ENCODE data around the gene SOD1. TPM values are rescaled to one million over a fixed set of nuclear protein-coding genes. Genes with fewer than 3 reads are reported as not detected.
"Not testable (repeated sequence)": the region's sequence is repeated elsewhere in the genome, so short reads cannot be mapped to it uniquely, and the experiment has no call there.

Gene SOD1
- total and polyA plus RNA-seq, 7 experiments from 2014 or later: 110 to 777 (median 192) TPM

DNA sequence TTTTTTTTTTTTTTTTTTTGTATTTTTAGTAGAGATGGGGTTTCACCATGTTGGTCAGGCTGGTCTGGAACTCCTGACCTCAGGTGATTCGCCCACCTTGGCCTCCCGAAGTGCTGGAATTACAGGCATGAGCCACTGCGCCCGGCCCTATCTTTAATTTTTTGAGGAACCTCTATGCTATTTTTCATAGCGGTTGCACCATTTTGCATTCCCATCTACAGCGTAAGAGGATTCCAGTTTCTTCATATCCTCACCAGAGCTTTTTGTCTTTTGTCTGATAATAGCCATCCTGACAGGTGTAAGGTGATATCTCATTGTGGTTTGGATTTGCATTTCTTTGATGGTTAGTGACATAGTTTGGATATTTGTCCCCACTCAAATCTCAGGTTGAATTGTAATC, 27.6 kb upstream of the SOD1 start:
- H3K36me3 ChIP-seq (ENCODE audit: control insufficient read depth in 2 of 3, insufficient read depth in 3 of 3, low read length in 3 of 3); H3K27ac Mint-ChIP-seq; intact Hi-C loops (cut with micrococcal nuclease); H3K27ac ChIP-seq (ENCODE audit: low read depth, low read length); H3K4me3 ChIP-seq (ENCODE audit: low read length); H3K27me3 Mint-ChIP-seq; POLR2A ChIA-PET; H3K4me1 Mint-ChIP-seq; H3K4me3 Mint-ChIP-seq; DNase-seq; ATAC-seq; H3K4me1 ChIP-seq (ENCODE audit: control insufficient read depth in 2 of 2, insufficient read depth in 2 of 2, low read length in 2 of 2); H3K27me3 ChIP-seq (ENCODE audit: control insufficient read depth in 2 of 2, insufficient read depth in 2 of 2, low read length in 2 of 2); H3K9me3 ChIP-seq (ENCODE audit: control insufficient read depth in 2 of 3, low read length in 3 of 3); CTCF ChIA-PET: not testable (repeated sequence)
- peaks cover 0 to 17% (median 5%) of the 10 kb centered on the region in 11 donors for H3K9me3 Mint-ChIP-seq
- H3K36me3 Mint-ChIP-seq: peaks cover 0 to 13% (median 1%) of the 10 kb centered on the region in 5 donors

DNA sequence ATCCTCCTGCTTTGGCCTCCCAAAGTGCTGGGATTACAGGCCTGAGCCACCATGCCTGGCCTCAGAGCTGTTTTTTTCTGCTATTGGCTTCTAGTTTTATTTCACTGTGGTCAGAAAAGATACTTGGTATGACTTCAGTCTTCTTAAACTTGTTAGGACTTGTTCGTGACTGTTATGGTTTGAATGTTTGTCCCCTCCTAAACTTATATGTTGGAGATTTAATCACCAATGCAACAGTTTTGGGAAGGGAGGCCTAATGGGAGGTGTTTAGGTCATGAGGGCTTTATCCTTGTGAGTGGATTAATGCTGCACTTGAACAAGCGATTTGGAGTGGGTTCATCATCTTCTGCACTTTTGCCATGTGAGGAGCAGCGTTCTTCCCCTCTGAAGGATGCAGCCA, 24.5 kb upstream of the SOD1 start:
- peaks cover 4 to 14% (median 5%) of the 10 kb centered on the region in 5 donors for H3K36me3 Mint-ChIP-seq
- ChIA-PET CTCF (no interaction called here), POLR2A (no interaction called here)
- Histone ChIP-seq H3K4me1 (ENCODE audit: control insufficient read depth in 2 of 2, insufficient read depth in 2 of 2, low read length in 2 of 2) (no peaks in the 10 kb centered on the region), H3K27me3 (ENCODE audit: control insufficient read depth in 2 of 2, insufficient read depth in 2 of 2, low read length in 2 of 2) (no peaks in the 10 kb centered on the region), H3K4me3 (ENCODE audit: low read length) (no peak overlapping the region), H3K36me3 (ENCODE audit: control insufficient read depth in 2 of 3, insufficient read depth in 3 of 3, low read length in 3 of 3) (no peaks in the 10 kb centered on the region), H3K27ac (ENCODE audit: low read depth, low read length) (no peak overlapping the region), H3K9me3 (ENCODE audit: control insufficient read depth in 2 of 3, low read length in 3 of 3) (peaks cover 0 to 3% (median 0%) of the 10 kb centered on the region in 3 experiments)
- peaks cover 0 to 4% (median 0%) of the 10 kb centered on the region in 5 donors for H3K27me3 Mint-ChIP-seq
- peaks cover 0 to 28% (median 7%) of the 10 kb centered on the region in 11 donors for H3K9me3 Mint-ChIP-seq
- H3K4me1 Mint-ChIP-seq: peaks cover 0 to 2% (median 0%) of the 10 kb centered on the region in 7 donors
- ATAC-seq (no peak), DNase-seq (no peak)
- intact Hi-C loops (cut with micrococcal nuclease): no loop called here
- H3K27ac Mint-ChIP-seq: no peak overlapping the region
- no peak overlapping the region for H3K4me3 Mint-ChIP-seq

DNA sequence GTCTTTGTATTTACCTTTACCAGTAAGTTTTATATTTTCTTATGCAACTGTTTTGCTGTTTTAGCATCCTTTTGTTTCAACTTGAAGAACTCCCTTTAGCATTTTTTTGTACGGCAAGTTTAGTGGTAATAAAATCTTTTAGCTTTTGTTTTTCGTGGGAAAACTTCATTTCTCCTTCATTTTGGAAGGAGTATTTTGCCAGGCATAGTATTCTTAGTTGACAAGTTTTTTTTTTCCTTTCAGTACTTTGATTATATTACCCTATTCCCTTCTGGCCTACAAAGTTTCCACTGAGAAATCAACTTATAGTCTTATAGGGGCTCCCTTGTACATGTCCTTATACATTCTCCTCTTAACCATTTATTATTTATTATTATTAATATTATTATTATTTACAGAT, 22.6 kb upstream of the SOD1 start:
- Histone ChIP-seq H3K27me3 (ENCODE audit: control insufficient read depth in 2 of 2, insufficient read depth in 2 of 2, low read length in 2 of 2) (no peaks in the 10 kb centered on the region), H3K4me1 (ENCODE audit: control insufficient read depth in 2 of 2, insufficient read depth in 2 of 2, low read length in 2 of 2) (no peaks in the 10 kb centered on the region), H3K9me3 (ENCODE audit: control insufficient read depth in 2 of 3, low read length in 3 of 3) (peaks cover 0 to 3% (median 0%) of the 10 kb centered on the region in 3 experiments), H3K4me3 (ENCODE audit: low read length) (no peak overlapping the region), H3K27ac (ENCODE audit: low read depth, low read length) (no peak overlapping the region), H3K36me3 (ENCODE audit: control insufficient read depth in 2 of 3, insufficient read depth in 3 of 3, low read length in 3 of 3) (no peaks in the 10 kb centered on the region)
- intact Hi-C loops (cut with micrococcal nuclease): no loop called here
- Mint-ChIP-seq H3K4me1 (peaks cover 0 to 2% (median 0%) of the 10 kb centered on the region in 7 donors), H3K9me3 (peaks cover 0 to 28% (median 7%) of the 10 kb centered on the region in 11 donors), H3K27me3 (peaks cover 0 to 4% (median 0%) of the 10 kb centered on the region in 5 donors), H3K36me3 (peaks cover 4 to 17% (median 8%) of the 10 kb centered on the region in 5 donors), H3K4me3 (no peak overlapping the region), H3K27ac (no peak overlapping the region)
- ChIA-PET POLR2A (interaction anchor here (0.7 kb wide), 2 partner anchors 17 to 167 kb away, joined by 3 to 4 read pairs; no protein-coding TSS in a partner anchor), CTCF (no interaction called here)
- ATAC-seq (no peak), DNase-seq (no peak)

DNA sequence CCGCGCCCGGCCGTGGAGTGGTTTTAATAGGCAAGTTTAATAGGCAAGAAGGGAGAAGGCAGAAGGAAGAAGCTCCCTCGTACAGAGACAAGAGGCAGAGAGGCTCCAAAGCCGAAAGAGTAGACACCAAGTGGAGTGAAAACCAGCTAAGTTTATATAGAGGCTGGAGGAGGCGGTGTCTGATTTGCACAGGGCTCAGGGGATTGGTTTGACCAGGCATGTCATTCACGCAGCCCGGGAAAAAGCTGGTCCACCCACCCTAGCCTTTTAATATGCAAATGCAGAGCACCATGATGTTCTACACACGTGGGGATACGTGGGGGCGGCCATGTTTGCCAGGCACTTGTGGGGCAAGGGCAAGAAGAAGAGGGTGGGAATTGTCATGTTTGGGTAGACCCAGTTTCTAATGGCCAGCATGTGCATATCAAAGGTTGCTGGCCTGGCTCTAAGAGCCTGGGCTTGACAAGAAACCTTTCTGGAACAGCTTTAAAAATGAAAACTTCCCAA, 18.0 kb upstream of the SOD1 start:
- H3K9me3 Mint-ChIP-seq: peaks cover 0 to 17% (median 7%) of the 10 kb centered on the region in 11 donors
- H3K4me1 Mint-ChIP-seq: no peaks in the 10 kb centered on the region
- H3K36me3 Mint-ChIP-seq: peaks cover 4 to 19% (median 8%) of the 10 kb centered on the region in 5 donors
- no peaks in the 10 kb centered on the region for H3K36me3 ChIP-seq (ENCODE audit: control insufficient read depth in 2 of 3, insufficient read depth in 3 of 3, low read length in 3 of 3)
- no peak overlapping the region for H3K4me3 Mint-ChIP-seq
- H3K9me3 ChIP-seq (ENCODE audit: control insufficient read depth in 2 of 3, low read length in 3 of 3): peaks cover 0 to 3% (median 0%) of the 10 kb centered on the region in 3 experiments
- DNase-seq (no peak), ATAC-seq (no peak)
- ChIA-PET POLR2A (no interaction called here), CTCF (no interaction called here)
- no peaks in the 10 kb centered on the region for H3K27me3 ChIP-seq (ENCODE audit: control insufficient read depth in 2 of 2, insufficient read depth in 2 of 2, low read length in 2 of 2)
- H3K27me3 Mint-ChIP-seq: peaks cover 0 to 4% (median 0%) of the 10 kb centered on the region in 5 donors
- H3K27ac Mint-ChIP-seq: no peak overlapping the region
- intact Hi-C loops (cut with micrococcal nuclease): no loop called here
- H3K27ac ChIP-seq (ENCODE audit: low read depth, low read length): no peak overlapping the region
- no peak overlapping the region for H3K4me3 ChIP-seq (ENCODE audit: low read length)
- H3K4me1 ChIP-seq (ENCODE audit: control insufficient read depth in 2 of 2, insufficient read depth in 2 of 2, low read length in 2 of 2): no peaks in the 10 kb centered on the region

DNA sequence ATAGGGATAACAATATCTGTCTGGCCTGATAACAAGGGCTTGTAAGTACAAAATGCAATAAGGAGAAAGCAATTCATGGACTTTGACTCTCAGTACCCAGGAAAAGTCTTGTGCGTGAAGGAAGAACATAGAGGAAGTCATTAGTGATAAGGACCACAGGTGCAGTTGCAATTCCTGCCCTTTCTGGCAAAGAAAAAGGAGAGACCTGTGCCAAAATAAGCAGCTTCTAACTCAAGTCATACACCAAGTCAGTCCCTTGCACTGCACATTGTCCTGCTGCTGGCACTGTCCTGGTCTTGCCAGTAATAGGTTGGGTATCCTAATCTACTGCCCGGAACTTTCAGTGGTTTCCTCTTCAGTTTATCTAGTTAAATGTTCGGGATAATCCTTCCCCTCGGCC, 14.8 kb upstream of the SOD1 start:
- ATAC-seq: no peak
- H3K4me1 Mint-ChIP-seq: no peaks in the 10 kb centered on the region
- H3K4me3 Mint-ChIP-seq: no peak overlapping the region
- H3K27me3 Mint-ChIP-seq: peaks cover 0 to 4% (median 0%) of the 10 kb centered on the region in 5 donors
- no peak overlapping the region for H3K27ac Mint-ChIP-seq
- H3K36me3 Mint-ChIP-seq: peaks cover 0 to 9% (median 6%) of the 10 kb centered on the region in 5 donors
- Histone ChIP-seq H3K4me3 (ENCODE audit: low read length) (no peak overlapping the region), H3K27ac (ENCODE audit: low read depth, low read length) (no peak overlapping the region), H3K9me3 (ENCODE audit: control insufficient read depth in 2 of 3, low read length in 3 of 3) (no peaks in the 10 kb centered on the region), H3K36me3 (ENCODE audit: control insufficient read depth in 2 of 3, insufficient read depth in 3 of 3, low read length in 3 of 3) (no peaks in the 10 kb centered on the region), H3K27me3 (ENCODE audit: control insufficient read depth in 2 of 2, insufficient read depth in 2 of 2, low read length in 2 of 2) (no peaks in the 10 kb centered on the region), H3K4me1 (ENCODE audit: control insufficient read depth in 2 of 2, insufficient read depth in 2 of 2, low read length in 2 of 2) (no peaks in the 10 kb centered on the region)
- POLR2A ChIA-PET: no interaction called here
- CTCF ChIA-PET: no interaction called here
- DNase-seq: no peak
- intact Hi-C loops (cut with micrococcal nuclease): no loop called here
- H3K9me3 Mint-ChIP-seq: peaks cover 0 to 8% (median 0%) of the 10 kb centered on the region in 11 donors

DNA sequence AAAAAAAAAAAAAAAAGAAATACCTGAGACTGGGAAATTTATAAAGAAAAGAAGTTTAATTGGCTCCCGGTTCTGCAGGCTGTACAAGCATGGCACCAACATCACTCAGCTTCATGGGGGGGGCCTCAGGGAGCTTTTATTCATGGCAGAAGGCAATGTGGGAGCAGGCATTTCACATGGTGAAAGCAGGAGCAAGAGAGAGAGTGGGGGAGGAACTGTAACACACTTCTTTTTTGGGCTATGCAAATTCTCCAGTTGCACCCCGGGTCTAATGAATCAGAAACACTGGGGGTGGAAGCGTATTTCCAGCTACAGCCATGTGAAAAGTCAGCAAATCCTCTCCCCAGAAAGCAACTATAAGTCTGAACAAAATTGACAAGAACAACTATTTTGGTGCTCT, 11.8 kb upstream of the SOD1 start:
- Mint-ChIP-seq H3K9me3 (peaks cover 0 to 9% (median 0%) of the 10 kb centered on the region in 11 donors), H3K4me1 (no peaks in the 10 kb centered on the region), H3K27me3 (peaks cover 0 to 3% (median 0%) of the 10 kb centered on the region in 5 donors), H3K36me3 (peaks cover 0 to 3% (median 2%) of the 10 kb centered on the region in 5 donors), H3K27ac (no peak overlapping the region), H3K4me3 (no peak overlapping the region)
- Histone ChIP-seq H3K36me3 (ENCODE audit: control insufficient read depth in 2 of 3, insufficient read depth in 3 of 3, low read length in 3 of 3) (no peaks in the 10 kb centered on the region), H3K27me3 (ENCODE audit: control insufficient read depth in 2 of 2, insufficient read depth in 2 of 2, low read length in 2 of 2) (no peaks in the 10 kb centered on the region), H3K4me1 (ENCODE audit: control insufficient read depth in 2 of 2, insufficient read depth in 2 of 2, low read length in 2 of 2) (no peaks in the 10 kb centered on the region), H3K9me3 (ENCODE audit: control insufficient read depth in 2 of 3, low read length in 3 of 3) (no peaks in the 10 kb centered on the region), H3K27ac (ENCODE audit: low read depth, low read length) (no peak overlapping the region), H3K4me3 (ENCODE audit: low read length) (no peak overlapping the region)
- CTCF ChIA-PET: no interaction called here
- intact Hi-C loops (cut with micrococcal nuclease): no loop called here
- DNase-seq (no peak), ATAC-seq (no peak)
- POLR2A ChIA-PET: interaction anchor here (0.8 kb wide), 1 partner anchor 14 kb away, joined by 3 read pairs; no protein-coding TSS in a partner anchor

DNA sequence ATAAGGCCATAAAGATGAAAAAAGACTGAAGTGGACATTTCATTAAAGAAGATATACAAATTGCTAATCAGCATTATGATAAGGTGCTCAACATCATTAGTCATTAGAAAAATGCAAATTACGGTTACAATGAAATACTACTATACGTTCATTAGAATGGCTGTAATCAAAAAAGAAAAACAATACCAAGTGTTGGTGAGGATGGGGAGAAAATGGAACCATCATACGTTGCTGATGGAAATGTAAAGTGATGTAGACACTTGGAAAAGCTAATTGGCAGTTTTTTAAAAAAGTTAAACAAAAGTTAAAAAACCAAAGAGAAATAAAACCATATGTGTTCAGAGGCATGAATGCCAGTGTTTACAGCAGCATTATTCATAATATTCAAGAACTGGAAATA, 8.6 kb upstream of the SOD1 start:
- intact Hi-C loops (cut with micrococcal nuclease): no loop called here
- ATAC-seq (no peak), DNase-seq (no peak)
- peaks cover 5 to 7% of the 10 kb centered on the region in 2 donors for H3K4me1 ChIP-seq (ENCODE audit: control insufficient read depth in 2 of 2, insufficient read depth in 2 of 2, low read length in 2 of 2)
- no peak overlapping the region for H3K27ac ChIP-seq (ENCODE audit: low read depth, low read length)
- H3K36me3 Mint-ChIP-seq: peaks cover 0 to 3% (median 0%) of the 10 kb centered on the region in 5 donors
- H3K36me3 ChIP-seq (ENCODE audit: control insufficient read depth in 2 of 3, insufficient read depth in 3 of 3, low read length in 3 of 3): no peaks in the 10 kb centered on the region
- H3K27ac Mint-ChIP-seq: peak overlapping the region in 1 of 9 donors; percentile 17
- H3K27me3 Mint-ChIP-seq: peaks cover 0 to 3% (median 0%) of the 10 kb centered on the region in 5 donors
- no peaks in the 10 kb centered on the region for H3K27me3 ChIP-seq (ENCODE audit: control insufficient read depth in 2 of 2, insufficient read depth in 2 of 2, low read length in 2 of 2)
- no peaks in the 10 kb centered on the region for H3K9me3 ChIP-seq (ENCODE audit: control insufficient read depth in 2 of 3, low read length in 3 of 3)
- ChIA-PET CTCF (no interaction called here), POLR2A (no interaction called here)
- H3K4me1 Mint-ChIP-seq: peaks cover 4 to 15% (median 14%) of the 10 kb centered on the region in 7 donors
- H3K9me3 Mint-ChIP-seq: peaks cover 0 to 9% (median 0%) of the 10 kb centered on the region in 11 donors
- no peak overlapping the region for H3K4me3 ChIP-seq (ENCODE audit: low read length)
- H3K4me3 Mint-ChIP-seq: no peak overlapping the region

Data from naive thymus-derived CD4-positive, alpha-beta T cell (primary cell).